Naive thymus-derived CD4-positive, alpha-beta T cell (primary cell): ENCODE data around the gene ASB8. TPM values are rescaled to one million over a fixed set of nuclear protein-coding genes. Genes with fewer than 3 reads are reported as not detected.
A peak's percentile ranks its signal among the peaks of the same experiment; 100 is the strongest.
"Not testable (repeated sequence)": the region's sequence is repeated elsewhere in the genome, so short reads cannot be mapped to it uniquely, and the experiment has no call there.

Source experiments
- ATAC-seq: fragments of 150-1000 bp; cut with Tn5 transposase; 2 replicates; pipeline ENCODE4 v1.10.0; 2021; ENCODE audit warnings: mild to moderate bottlenecking, moderate library complexity
- CTCF ChIA-PET: fragments of 350-600 bp; sonication (Branson Sonifier 250); formaldehyde crosslinking; loops from one replicate; lab custom pipeline; 2021; ENCODE audit warnings: antibody characterized with exemption; lab: Charles Lee
- POLR2A ChIA-PET: fragments of 350-600 bp; sonication (Branson Sonifier 250); formaldehyde crosslinking; loops from one replicate; lab custom pipeline; 2021; ENCODE audit warnings: antibody characterized with exemption, inconsistent platforms; lab: Charles Lee
- DNase-seq, 9 donors: peaks; one replicate each; pipeline versions ENCODE4 v3.0.0 to v3.0.0-alpha.2; 2020 to 2022; ENCODE audit warnings: mixed read lengths in 1 of 9
- H3K27ac ChIP-seq: one replicate; pipeline ENCODE4 v1.7.0; 2013; ENCODE audit warnings: mild to moderate bottlenecking, low read depth, low read length, moderate library complexity
- H3K27me3 ChIP-seq, 2 donors: one replicate each; pipeline ENCODE4 v1.7.0; 2013; ENCODE audit warnings: low read length in 2 of 2, mild to moderate bottlenecking in 2 of 2, moderate library complexity in 2 of 2; ENCODE audit not compliant: control insufficient read depth in 2 of 2, insufficient read depth in 2 of 2
- H3K36me3 ChIP-seq, 3 experiments: 1 replicate in 2 of 3; 2 replicates in 1 of 3; pipeline ENCODE4 v1.7.0; 2013; ENCODE audit warnings: low read length in 3 of 3, mild to moderate bottlenecking in 3 of 3, moderate library complexity in 1 of 3; ENCODE audit not compliant: insufficient read depth in 3 of 3, control insufficient read depth in 2 of 3
- H3K4me1 ChIP-seq, 2 donors: one replicate each; pipeline ENCODE4 v1.7.0; 2013; ENCODE audit warnings: low read length in 2 of 2, mild to moderate bottlenecking in 2 of 2, moderate library complexity in 1 of 2; ENCODE audit not compliant: control insufficient read depth in 2 of 2, insufficient read depth in 2 of 2
- H3K4me3 ChIP-seq: 2 replicates; pipeline ENCODE4 v1.7.0; 2013; ENCODE audit warnings: mild to moderate bottlenecking, low read length
- H3K9me3 ChIP-seq, 3 experiments: 1 replicate in 2 of 3; 2 replicates in 1 of 3; pipeline ENCODE4 v1.7.0; 2013; ENCODE audit warnings: low read length in 3 of 3; ENCODE audit not compliant: control insufficient read depth in 2 of 3
- H3K27ac Mint-ChIP-seq, 9 donors: one replicate each; pipeline ENCODE4 v1.8.0; 2020 to 2022; ENCODE audit warnings: mixed read lengths in 9 of 9, mild to moderate bottlenecking in 8 of 9, moderate library complexity in 5 of 9, inconsistent platforms in 2 of 9
- H3K27me3 Mint-ChIP-seq, 5 donors: one replicate each; pipeline ENCODE4 v1.8.0; 2021 to 2022; ENCODE audit warnings: mixed read lengths in 5 of 5, mild to moderate bottlenecking in 1 of 5
- H3K36me3 Mint-ChIP-seq, 5 donors: one replicate each; pipeline ENCODE4 v1.8.0; 2020 to 2022; ENCODE audit warnings: mixed read lengths in 5 of 5, mild to moderate bottlenecking in 3 of 5, inconsistent platforms in 1 of 5
- H3K4me1 Mint-ChIP-seq, 7 donors: one replicate each; pipeline ENCODE4 v1.8.0; 2020 to 2022; ENCODE audit warnings: mixed read lengths in 7 of 7, mild to moderate bottlenecking in 3 of 7, inconsistent platforms in 1 of 7
- H3K4me3 Mint-ChIP-seq, 10 donors: one replicate each; pipeline ENCODE4 v1.8.0; 2020 to 2022; ENCODE audit warnings: mild to moderate bottlenecking in 10 of 10, mixed read lengths in 10 of 10, moderate library complexity in 6 of 10, inconsistent platforms in 2 of 10
- H3K9me3 Mint-ChIP-seq, 11 donors: one replicate each; pipeline ENCODE4 v1.8.0; 2020 to 2022; ENCODE audit warnings: mixed read lengths in 11 of 11, mild to moderate bottlenecking in 4 of 11, inconsistent platforms in 1 of 11, moderate library complexity in 1 of 11
- intact Hi-C, 2 donors: fragments of 100-400 bp; cut with micrococcal nuclease; formaldehyde crosslinking; loops; one replicate each; pipeline ENCODE4 v1.15.1; 2023
- polyA plus RNA-seq, 2 donors: library from polyadenylated mRNA; unstranded; fragments of 300-500 nt; fragmentation: Illumina TruSeq; gene quantifications; one replicate each; pipeline ENCODE4 v1.2.3, GENCODE V29; 2021
- total RNA-seq, 6 experiments: library from RNA in 5 of 6; stranded (reverse) in 5 of 6; gene quantifications; 1 replicate in 5 of 6; 2 replicates in 1 of 6; pipeline ENCODE4 v1.2.3 and lab custom pipeline; 2021 to 2026

ASB8 gene
- total and polyA plus RNA-seq, 7 experiments from 2014 or later, result 42.9 to 93.5 (median 68.7) TPM

DNA sequence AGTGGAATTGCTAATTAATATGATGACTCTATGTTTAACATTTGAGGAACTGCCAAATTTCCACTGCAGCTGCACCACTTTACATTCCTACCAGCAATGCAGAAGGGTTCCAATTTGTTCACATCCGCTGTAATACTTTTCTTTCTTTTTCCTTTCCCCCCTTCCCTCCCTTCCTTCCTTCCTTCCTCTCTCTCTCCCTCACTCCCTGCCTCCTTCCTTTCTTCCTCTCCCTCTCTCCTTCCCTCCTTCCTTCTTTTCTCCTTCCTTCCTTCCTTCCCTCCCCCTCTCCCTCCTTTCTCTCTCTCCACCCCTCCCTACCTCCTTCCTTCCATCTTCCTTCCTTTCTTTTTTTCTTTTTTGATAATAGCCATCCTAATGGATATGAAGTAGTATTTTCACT, 41.4 kb downstream of the ASB8 start:
- intact Hi-C loops, result no loop called here
- Mint-ChIP-seq H3K4me3 (no peak overlapping the region), H3K36me3 (no peaks in the 10 kb centered on the region), H3K9me3 (no peaks in the 10 kb centered on the region), H3K4me1 (peaks cover 13 to 25% (median 23%) of the 10 kb centered on the region in 7 donors), H3K27ac (no peak overlapping the region), H3K27me3 (peaks cover 0 to 33% (median 9%) of the 10 kb centered on the region in 5 donors)
- H3K36me3 ChIP-seq, result no peaks in the 10 kb centered on the region
- H3K9me3 ChIP-seq, result no peaks in the 10 kb centered on the region
- no peak overlapping the region for H3K27ac ChIP-seq
- POLR2A ChIA-PET, result no interaction called here
- H3K27me3 ChIP-seq, result no peaks in the 10 kb centered on the region
- ATAC-seq (no peak), DNase-seq (no peak)
- CTCF ChIA-PET, result no interaction called here
- peaks cover 0 to 3% of the 10 kb centered on the region in 2 donors for H3K4me1 ChIP-seq
- H3K4me3 ChIP-seq, result no peak overlapping the region

DNA sequence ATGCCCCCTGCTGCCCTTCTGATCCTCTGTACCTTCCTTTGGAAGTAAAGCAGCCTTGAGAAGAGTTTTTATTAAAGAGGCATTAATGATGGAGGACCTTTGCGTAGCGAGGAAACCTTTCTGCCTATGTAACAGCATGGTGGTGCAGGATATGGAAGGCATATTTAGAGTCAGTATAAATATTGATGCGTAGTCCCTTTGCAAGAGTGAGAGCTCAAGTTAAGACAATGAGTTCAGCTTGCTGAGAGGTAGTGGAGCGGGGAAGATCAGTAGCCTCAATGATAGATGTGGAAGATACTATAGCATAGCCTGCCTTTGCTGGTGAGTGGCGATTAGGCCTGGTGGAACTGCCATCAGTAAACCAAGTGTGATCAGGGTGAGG, 46.0 kb downstream of the ASB8 start:
- H3K36me3 Mint-ChIP-seq, H3K4me3 ChIP-seq, H3K36me3 ChIP-seq, intact Hi-C loops, CTCF ChIA-PET, H3K27me3 ChIP-seq, H3K9me3 Mint-ChIP-seq, H3K27ac Mint-ChIP-seq, H3K9me3 ChIP-seq, DNase-seq, ATAC-seq, H3K27ac ChIP-seq, H3K4me3 Mint-ChIP-seq: not testable (repeated sequence)
- H3K4me1 ChIP-seq, result peaks cover 10 to 13% of the 10 kb centered on the region in 2 donors
- Mint-ChIP-seq H3K27me3 (peaks cover 0 to 30% (median 9%) of the 10 kb centered on the region in 5 donors), H3K4me1 (peaks cover 13 to 30% (median 25%) of the 10 kb centered on the region in 7 donors)
- POLR2A ChIA-PET, result interaction anchor here (1.6 kb wide), 1 partner anchor 11 kb away, joined by 6 read pairs; no protein-coding TSS in a partner anchor

DNA sequence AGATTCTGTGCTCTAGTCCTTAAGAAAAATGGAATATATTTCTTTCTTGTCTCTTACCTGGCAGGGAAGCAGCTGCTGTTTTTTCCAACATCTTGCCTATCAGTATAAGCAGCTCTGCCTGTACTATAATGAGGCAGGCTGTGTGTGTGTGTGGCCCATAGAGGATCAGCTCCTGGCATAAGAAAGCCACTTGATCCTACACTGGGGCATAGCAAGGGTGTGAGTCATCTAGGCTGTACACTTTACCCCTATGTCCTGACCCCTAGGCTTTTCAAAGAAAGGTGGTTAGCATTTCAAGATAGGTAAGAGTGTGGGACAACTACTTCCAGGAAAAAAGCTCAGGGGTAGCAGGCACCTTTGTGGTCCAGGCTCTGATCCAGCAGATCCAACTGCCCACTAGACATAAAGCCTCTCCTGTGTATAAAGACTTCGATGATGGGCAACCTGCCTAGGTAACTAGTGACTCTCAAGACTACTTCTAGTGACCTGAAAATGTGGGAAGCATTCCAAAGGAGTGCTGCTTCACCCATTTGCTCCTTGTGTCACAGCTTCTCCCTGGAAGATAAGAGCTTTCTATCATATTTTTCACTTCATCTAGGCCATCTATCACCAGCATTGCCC, 46.5 kb downstream of the ASB8 start:
- Mint-ChIP-seq H3K9me3 (no peaks in the 10 kb centered on the region), H3K27me3 (peaks cover 0 to 25% (median 9%) of the 10 kb centered on the region in 5 donors), H3K4me3 (no peak overlapping the region), H3K36me3 (no peaks in the 10 kb centered on the region), H3K4me1 (peaks cover 14 to 32% (median 27%) of the 10 kb centered on the region in 7 donors), H3K27ac (no peak overlapping the region)
- Histone ChIP-seq H3K4me3 (no peak overlapping the region), H3K36me3 (peaks cover 0 to 4% (median 0%) of the 10 kb centered on the region in 3 experiments), H3K27me3 (no peaks in the 10 kb centered on the region), H3K27ac (no peak overlapping the region), H3K9me3 (no peaks in the 10 kb centered on the region), H3K4me1 (peaks cover 10 to 13% of the 10 kb centered on the region in 2 donors)
- ChIA-PET POLR2A (interaction anchor here (1.6 kb wide), 2 partner anchors 11 to 18 kb away, joined by 3 to 6 read pairs; no protein-coding TSS in a partner anchor), CTCF (no interaction called here)
- ATAC-seq, result no peak
- intact Hi-C loops, result no loop called here
- no peak for DNase-seq

DNA sequence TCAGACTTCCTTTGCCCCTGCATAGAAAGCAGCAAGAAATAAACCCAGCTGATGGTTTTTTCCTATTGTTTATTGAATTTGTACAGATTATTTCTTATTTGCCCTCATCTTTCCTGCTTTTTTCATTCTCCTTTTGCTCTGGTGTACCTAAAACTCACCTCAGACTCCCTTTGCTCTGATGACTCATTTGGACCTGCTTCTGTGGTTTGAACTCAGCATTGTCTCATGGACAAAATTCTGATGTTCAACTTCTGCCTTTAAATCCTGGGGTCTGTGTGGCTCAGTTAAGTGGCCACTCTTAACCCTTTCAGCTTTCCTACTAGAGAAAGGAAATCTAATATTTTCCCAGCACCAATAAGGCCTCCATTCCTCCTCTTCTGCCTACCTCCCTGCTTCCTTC, 47.9 kb downstream of the ASB8 start:
- Mint-ChIP-seq H3K27ac (peak overlapping the region in 5 of 9 donors; percentile 10 to 77 (median 41)), H3K4me1 (peaks cover 17 to 41% (median 35%) of the 10 kb centered on the region in 7 donors), H3K27me3 (peaks cover 0 to 14% (median under 1%) of the 10 kb centered on the region in 5 donors), H3K36me3 (peaks cover 0 to 3% (median 0%) of the 10 kb centered on the region in 5 donors), H3K4me3 (peak overlapping the region in 2 of 10 donors; percentile 11 to 31), H3K9me3 (peaks cover 0 to 4% (median 0%) of the 10 kb centered on the region in 11 donors)
- POLR2A ChIA-PET, result interaction anchor here (0.6 to 1.6 kb wide), 3 partner anchors 9 to 32 kb away, joined by 3 to 4 read pairs (median 3); no protein-coding TSS in a partner anchor
- CTCF ChIA-PET, result no interaction called here
- Histone ChIP-seq H3K4me1 (peaks cover 15 to 19% of the 10 kb centered on the region in 2 donors), H3K36me3 (peaks cover 0 to 7% (median 0%) of the 10 kb centered on the region in 3 experiments), H3K9me3 (no peaks in the 10 kb centered on the region), H3K4me3 (no peak overlapping the region), H3K27ac (no peak overlapping the region), H3K27me3 (no peaks in the 10 kb centered on the region)
- intact Hi-C loops, result loop anchor here (5.0 to 10.0 kb wide), 9 partner anchors 107 to 747 kb away; partner anchors contain the start of genes CCNT1 (in 1 of the 2), COL2A1 (in 1 of the 2), KANSL2 (in 1 of the 2) and TMEM106C (in 1 of the 2)
- no peak for ATAC-seq
- DNase-seq, result no peak

DNA sequence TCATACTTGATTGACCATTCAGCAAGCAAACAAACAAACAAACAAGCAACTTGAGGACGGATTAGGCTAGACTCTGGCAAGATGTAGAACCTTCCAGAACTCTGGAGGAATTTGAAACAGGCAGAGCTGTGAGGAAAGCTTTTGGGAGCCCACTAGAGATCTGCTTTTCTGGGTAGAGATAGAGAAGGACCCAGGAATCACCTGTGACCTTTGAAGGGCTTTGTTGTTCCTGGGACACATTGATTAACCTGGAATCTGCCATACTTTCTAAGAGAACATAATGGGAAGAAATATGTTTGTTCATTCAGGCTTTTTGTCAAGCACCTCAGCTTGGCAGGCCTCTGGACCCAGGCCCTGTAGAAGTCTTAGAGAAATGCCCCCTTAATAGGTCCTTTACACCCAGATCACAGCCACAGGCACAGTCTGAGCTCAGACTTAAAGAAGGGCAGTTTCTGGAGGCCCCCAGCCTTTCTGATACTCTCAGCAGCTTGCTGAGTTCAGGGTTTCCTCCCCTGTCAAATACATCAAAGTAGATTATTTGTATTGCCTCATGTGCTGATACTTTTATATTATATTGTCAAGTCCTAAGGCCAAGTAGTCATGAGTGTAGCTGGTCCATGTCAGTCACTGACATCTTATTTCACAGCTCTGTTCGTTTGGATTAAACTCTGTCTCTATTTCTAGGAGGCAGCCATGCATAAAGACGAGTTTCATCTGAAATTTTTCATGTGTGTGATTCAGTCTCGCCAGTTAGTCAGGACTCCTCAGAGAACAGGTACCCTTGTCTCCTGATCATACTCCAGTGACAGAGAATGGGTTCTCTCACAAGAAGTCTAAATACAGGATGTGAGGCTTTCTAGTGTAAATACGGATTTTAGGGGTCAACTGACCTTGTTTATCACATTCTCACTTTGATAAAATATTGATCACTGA, 50.4 kb downstream of the ASB8 start:
- Mint-ChIP-seq H3K36me3 (peaks cover 0 to 3% (median 0%) of the 10 kb centered on the region in 5 donors), H3K27ac (peak overlapping the region; percentile 90 to 100 (median 95)), H3K9me3 (peaks cover 0 to 4% (median 0%) of the 10 kb centered on the region in 11 donors), H3K4me1 (peaks cover 31 to 58% (median 51%) of the 10 kb centered on the region in 7 donors), H3K4me3 (peak overlapping the region; percentile 88 to 96 (median 92)), H3K27me3 (peaks cover 0 to 8% (median 0%) of the 10 kb centered on the region in 5 donors)
- no peak for DNase-seq
- Histone ChIP-seq H3K27ac (peak overlapping the region; percentile 93), H3K27me3 (no peaks in the 10 kb centered on the region), H3K9me3 (no peaks in the 10 kb centered on the region), H3K4me3 (peak overlapping the region; percentile 89), H3K4me1 (peaks cover 17 to 21% of the 10 kb centered on the region in 2 donors), H3K36me3 (peaks cover 0 to 7% (median 0%) of the 10 kb centered on the region in 3 experiments)
- ChIA-PET CTCF (interaction anchor here (2.5 kb wide), 1 partner anchor 58 kb away, joined by 6 read pairs; no protein-coding TSS in a partner anchor), POLR2A (interaction anchor here (0.5 to 5.4 kb wide), 10 partner anchors 10 to 1973 kb away, joined by 3 to 56 read pairs (median 4); partner anchors contain the start of genes ASB8, PFKM and TMEM106C)
- no peak for ATAC-seq
- intact Hi-C loops, result loop anchor here (1.0 to 10.0 kb wide), 19 partner anchors 12 to 745 kb away; partner anchors contain the start of genes ASB8 (in 2 of the 2), CCNT1 (in 2 of the 2), PFKM (in 2 of the 2) and TMEM106C (in 2 of the 2)
